HG03432 (cell line): ENCODE measurements around the gene ANKRD42.

Source experiments
- ATAC-seq: cut with Tn5 transposase; IDR thresholded peaks from one replicate; pipeline ENCODE4 v1.9.1; 2021; ENCODE audit warnings: mild to moderate bottlenecking, moderate library complexity; ENCODE audit not compliant: unreplicated experiment

The ANKRD42 gene

GRCh38 chr11:83285151-83285770 lies 91.7 kb downstream of the ANKRD42 start:
- ATAC-seq: peak; percentile 56

GRCh38 chr11:83285771-83286528 lies 92.4 kb downstream of the ANKRD42 start, which contains the start of gene CCDC90B:
Gene CCDC90B, minus strand, starts transcription at chr11:83286367. Its CDS starts 395 bp downstream, at chr11:83285972.
- ATAC-seq: peak; percentile 90

GRCh38 chr11:83287631-83288030 lies 94.1 kb downstream of the ANKRD42 start:
- no peak for ATAC-seq

GRCh38 chr11:83292709-83293456 lies 99.4 kb downstream of the ANKRD42 start:
- peak; percentile 70 for ATAC-seq

- no peak for ATAC-seq
Observed at GRCh38 chr11:83293457-83293774, 99.9 kb downstream of the ANKRD42 start.

- ATAC-seq: no peak
Observed at GRCh38 chr11:83294208-83294607, 100.7 kb downstream of the ANKRD42 start.
